ENCODE data around the gene SLC25A25.

DNA sequence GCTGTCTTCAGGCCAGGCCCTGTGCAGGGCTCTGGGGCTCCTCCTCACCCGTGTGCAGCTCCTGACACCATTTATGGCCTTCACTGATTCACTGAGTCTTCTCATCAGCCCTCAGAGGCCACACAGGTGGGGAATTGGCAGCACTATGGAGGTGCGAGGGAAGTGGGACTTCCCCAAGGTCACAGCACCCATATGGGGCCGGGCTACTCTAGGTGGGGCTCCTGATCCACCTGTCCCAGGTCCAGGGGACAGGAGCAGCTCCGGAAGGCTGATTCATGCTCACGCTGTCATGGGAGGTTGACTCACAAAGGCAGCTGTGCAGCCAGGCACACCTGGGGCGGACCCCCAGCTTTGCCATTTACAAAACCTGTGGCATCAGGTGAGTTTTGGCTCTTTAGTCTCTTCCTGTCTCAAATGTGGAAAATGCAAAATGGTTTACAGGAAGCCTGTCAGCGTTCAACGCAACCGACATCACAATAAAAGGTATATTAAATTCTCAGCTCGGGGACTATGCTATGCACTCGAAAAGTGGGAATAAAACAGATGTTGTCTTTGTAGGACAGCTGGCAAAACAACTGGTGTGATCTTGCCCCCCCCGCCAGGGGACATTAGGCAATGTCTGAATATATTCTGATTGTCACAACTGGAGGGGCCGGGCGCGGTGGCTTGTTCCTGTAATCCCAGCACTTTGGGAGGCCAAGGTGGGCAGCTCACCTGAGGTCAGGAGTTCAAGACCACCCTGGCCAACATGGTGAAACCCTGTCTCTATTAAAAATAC lies 15.9 kb upstream of the SLC25A25 start:
- TF ChIP-seq, protein P1, sequence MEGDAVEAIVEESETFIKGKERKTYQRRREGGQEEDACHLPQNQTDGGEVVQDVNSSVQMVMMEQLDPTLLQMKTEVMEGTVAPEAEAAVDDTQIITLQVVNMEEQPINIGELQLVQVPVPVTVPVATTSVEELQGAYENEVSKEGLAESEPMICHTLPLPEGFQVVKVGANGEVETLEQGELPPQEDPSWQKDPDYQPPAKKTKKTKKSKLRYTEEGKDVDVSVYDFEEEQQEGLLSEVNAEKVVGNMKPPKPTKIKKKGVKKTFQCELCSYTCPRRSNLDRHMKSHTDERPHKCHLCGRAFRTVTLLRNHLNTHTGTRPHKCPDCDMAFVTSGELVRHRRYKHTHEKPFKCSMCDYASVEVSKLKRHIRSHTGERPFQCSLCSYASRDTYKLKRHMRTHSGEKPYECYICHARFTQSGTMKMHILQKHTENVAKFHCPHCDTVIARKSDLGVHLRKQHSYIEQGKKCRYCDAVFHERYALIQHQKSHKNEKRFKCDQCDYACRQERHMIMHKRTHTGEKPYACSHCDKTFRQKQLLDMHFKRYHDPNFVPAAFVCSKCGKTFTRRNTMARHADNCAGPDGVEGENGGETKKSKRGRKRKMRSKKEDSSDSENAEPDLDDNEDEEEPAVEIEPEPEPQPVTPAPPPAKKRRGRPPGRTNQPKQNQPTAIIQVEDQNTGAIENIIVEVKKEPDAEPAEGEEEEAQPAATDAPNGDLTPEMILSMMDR (conservative IDR thresholded peaks at IDR 0.05; ENCODE audit: low read length): no peak
- no peak for TF ChIP-seq EZH2phosphoT487 (IDR thresholded peaks at IDR 0.05; ENCODE audit: borderline replicate concordance)

Measured in Loucy (cell line).